ENCODE data around the gene HHATL.

DNA sequence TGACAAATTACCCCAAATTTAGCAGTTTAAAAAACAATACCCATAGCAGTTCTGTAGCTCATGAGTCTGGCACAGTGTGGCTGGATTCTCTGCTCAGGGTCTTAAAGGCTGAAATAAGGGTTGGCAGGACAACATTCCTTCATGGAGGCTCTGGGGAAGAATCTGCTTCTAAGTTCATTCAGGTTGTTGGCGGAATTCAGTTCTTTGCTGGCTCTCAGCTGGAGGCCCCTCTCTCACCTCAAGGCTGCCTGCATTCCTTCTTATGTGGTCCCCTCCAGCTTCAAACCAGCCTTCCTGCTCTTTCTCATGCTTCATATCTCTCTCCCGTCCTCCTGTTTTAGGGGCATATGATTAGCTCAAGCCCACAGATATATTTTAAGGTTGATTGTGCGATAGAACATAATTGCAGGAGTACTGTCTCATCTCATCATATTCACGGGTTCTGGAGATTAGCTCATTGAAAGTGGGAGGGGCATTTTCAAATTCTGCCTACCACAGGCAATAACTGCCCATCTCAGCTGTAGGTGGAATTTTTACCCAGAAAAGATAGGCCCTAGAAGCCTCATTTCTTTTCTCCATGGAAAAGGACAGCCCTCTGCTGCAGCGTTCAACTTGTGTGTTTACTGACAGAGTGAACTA is 54.7 kb downstream of the HHATL start:
- TF ChIP-seq, protein P1, sequence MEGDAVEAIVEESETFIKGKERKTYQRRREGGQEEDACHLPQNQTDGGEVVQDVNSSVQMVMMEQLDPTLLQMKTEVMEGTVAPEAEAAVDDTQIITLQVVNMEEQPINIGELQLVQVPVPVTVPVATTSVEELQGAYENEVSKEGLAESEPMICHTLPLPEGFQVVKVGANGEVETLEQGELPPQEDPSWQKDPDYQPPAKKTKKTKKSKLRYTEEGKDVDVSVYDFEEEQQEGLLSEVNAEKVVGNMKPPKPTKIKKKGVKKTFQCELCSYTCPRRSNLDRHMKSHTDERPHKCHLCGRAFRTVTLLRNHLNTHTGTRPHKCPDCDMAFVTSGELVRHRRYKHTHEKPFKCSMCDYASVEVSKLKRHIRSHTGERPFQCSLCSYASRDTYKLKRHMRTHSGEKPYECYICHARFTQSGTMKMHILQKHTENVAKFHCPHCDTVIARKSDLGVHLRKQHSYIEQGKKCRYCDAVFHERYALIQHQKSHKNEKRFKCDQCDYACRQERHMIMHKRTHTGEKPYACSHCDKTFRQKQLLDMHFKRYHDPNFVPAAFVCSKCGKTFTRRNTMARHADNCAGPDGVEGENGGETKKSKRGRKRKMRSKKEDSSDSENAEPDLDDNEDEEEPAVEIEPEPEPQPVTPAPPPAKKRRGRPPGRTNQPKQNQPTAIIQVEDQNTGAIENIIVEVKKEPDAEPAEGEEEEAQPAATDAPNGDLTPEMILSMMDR (IDR thresholded peaks at IDR 0.05; ENCODE audit: low read length), result no peak
- TF ChIP-seq EZH2 (optimal IDR thresholded peaks at IDR 0.05; ENCODE audit: low read depth, low read length) (no peak), EZH2phosphoT487 (IDR thresholded peaks at IDR 0.05; ENCODE audit: low read length) (no peak)
